Epithelial cell of prostate (primary cell): ENCODE results near the gene ITGB3BP.
"Not testable (repeated sequence)": the region's sequence is repeated elsewhere in the genome, so short reads cannot be mapped to it uniquely, and the experiment has no call there.

Experiments
- DNase-seq: peaks from one replicate; pipeline ENCODE4 v3.0.0-alpha.2; 2011; ENCODE audit warnings: low read depth, low spot score
- H3K27ac ChIP-seq: fragments of 450-650 bp; 2 replicates; pipeline ENCODE4 v1.5.1; 2017; ENCODE audit warnings: mild to moderate bottlenecking

The ITGB3BP gene

GRCh38 chr1:63522891-63523728 lies at the start of gene ITGB3BP, which contains the start of gene EFCAB7:
ITGB3BP (minus strand) TSS chr1:63523225; CDS start chr1:63523133, 92 bp downstream.
EFCAB7 (plus strand) TSS chr1:63523525; CDS start chr1:63525573, 2,048 bp downstream.
- H3K27ac ChIP-seq, result peak within 1 kb of the TSS; percentile 79
- DNase-seq, result peak; percentile 79

GRCh38 chr1:63572686-63573085 lies 49.7 kb upstream of the ITGB3BP start:
- DNase-seq, H3K27ac ChIP-seq: not testable (repeated sequence)

GRCh38 chr1:63569640-63570316 lies 46.8 kb upstream of the ITGB3BP start:
- DNase-seq, result no peak
- H3K27ac ChIP-seq, result no peak overlapping the region

GRCh38 chr1:63569068-63569467 lies 46.0 kb upstream of the ITGB3BP start:
- DNase-seq, result no peak
- no peak overlapping the region for H3K27ac ChIP-seq

GRCh38 chr1:63563745-63564144 lies 40.7 kb upstream of the ITGB3BP start:
- no peak overlapping the region for H3K27ac ChIP-seq

GRCh38 chr1:63559357-63559756 lies 36.3 kb upstream of the ITGB3BP start:
- H3K27ac ChIP-seq, result no peak overlapping the region
- DNase-seq, result no peak

More at GRCh38 chr1:63563745-63564144, 40.7 kb upstream of the ITGB3BP start:
- DNase-seq, result no peak

- no peak overlapping the region for H3K27ac ChIP-seq
- no peak for DNase-seq
Measured at GRCh38 chr1:63557365-63557987, 34.5 kb upstream of the ITGB3BP start.

GRCh38 chr1:63555480-63555879 lies 32.5 kb upstream of the ITGB3BP start:
- H3K27ac ChIP-seq, result no peak overlapping the region
- DNase-seq, result no peak

- DNase-seq, result no peak
- H3K27ac ChIP-seq, result peak overlapping the region; percentile 75
Measured at GRCh38 chr1:63548877-63549276, 25.9 kb upstream of the ITGB3BP start.

- H3K27ac ChIP-seq, result peak overlapping the region; percentile 75
- DNase-seq, result no peak
Measured at GRCh38 chr1:63548303-63548702, 25.3 kb upstream of the ITGB3BP start.

GRCh38 chr1:63547621-63548294 lies 24.7 kb upstream of the ITGB3BP start:
- peak overlapping the region; percentile 75 for H3K27ac ChIP-seq
- peak; percentile 98 for DNase-seq

- H3K27ac ChIP-seq, result peak overlapping the region; percentile 75
- peak; percentile 10 for DNase-seq
Measured at GRCh38 chr1:63545780-63546179, 22.8 kb upstream of the ITGB3BP start.

- no peak for DNase-seq
- H3K27ac ChIP-seq, result no peak overlapping the region
Measured at GRCh38 chr1:63537940-63538339, 14.9 kb upstream of the ITGB3BP start.

- DNase-seq, result no peak
Measured at GRCh38 chr1:63537006-63537405, 14.0 kb upstream of the ITGB3BP start.

GRCh38 chr1:63534406-63534805 lies 11.4 kb upstream of the ITGB3BP start:
- H3K27ac ChIP-seq, result no peak overlapping the region
- no peak for DNase-seq

More at GRCh38 chr1:63537006-63537405, 14.0 kb upstream of the ITGB3BP start:
- H3K27ac ChIP-seq, result no peak overlapping the region

GRCh38 chr1:63533931-63534330 lies 10.9 kb upstream of the ITGB3BP start:
- no peak for DNase-seq
- H3K27ac ChIP-seq, result no peak overlapping the region

- DNase-seq, result no peak
- H3K27ac ChIP-seq, result no peak overlapping the region
Measured at GRCh38 chr1:63532727-63533126, 9.7 kb upstream of the ITGB3BP start.

GRCh38 chr1:63524201-63524600 lies 1.2 kb upstream of the ITGB3BP start:
- H3K27ac ChIP-seq, result peak overlapping the region; percentile 79
- DNase-seq, result no peak

- H3K27ac ChIP-seq, result peak overlapping the region; percentile 79
- no peak for DNase-seq
Measured at GRCh38 chr1:63523738-63524137, 713 bp upstream of the ITGB3BP start.

GRCh38 chr1:63516629-63517028 lies 6.4 kb downstream of the ITGB3BP start:
- no peak overlapping the region for H3K27ac ChIP-seq
- no peak for DNase-seq
